ENCODE data around the gene NLN.

Gene NLN

DNA sequence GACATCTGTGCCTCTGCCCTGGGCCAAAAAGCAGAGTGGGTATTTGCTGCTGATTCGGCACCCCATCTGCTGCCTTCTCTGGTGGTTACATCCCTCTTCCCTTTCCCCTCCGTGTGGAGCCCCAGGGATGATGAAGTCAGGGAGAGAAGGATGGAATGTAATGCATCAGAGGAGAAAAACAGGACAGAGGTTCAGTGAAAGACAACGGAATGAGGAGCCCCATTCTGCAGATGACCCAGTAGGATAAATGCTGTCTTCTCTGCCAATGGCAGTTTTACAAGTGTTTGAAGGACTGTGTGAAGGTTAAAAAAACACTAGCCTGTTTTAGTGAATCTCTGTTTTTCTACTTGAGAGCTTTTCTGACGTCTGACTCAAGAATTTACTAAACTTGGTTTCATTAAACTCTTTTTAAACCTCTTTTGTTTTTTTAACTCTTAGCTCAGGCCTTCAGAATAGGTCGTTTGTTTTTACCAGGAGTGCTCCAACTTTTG is 86.3 kb downstream of the NLN start:
- H3K4me1 ChIP-seq (ENCODE audit: control insufficient read depth, insufficient read depth, low read length): peaks cover 18% of the 10 kb centered on the region
- H3K9me3 ChIP-seq (ENCODE audit: control insufficient read depth, insufficient read depth, low read depth, low read length): no peaks in the 10 kb centered on the region
- peaks cover 2 to 3% of the 10 kb centered on the region in 2 experiments; a peak in 2 of 3 replicates for H3K36me3 ChIP-seq (ENCODE audit: control insufficient read depth in 2 of 2, insufficient read depth in 1 of 2, low read length in 2 of 2)
- ChIA-PET POLR2A (no interaction called here), CTCF (interaction anchor here (0.6 to 0.9 kb wide), 3 partner anchors 9 to 144 kb away, joined by 3 to 4 read pairs (median 3); no protein-coding TSS in a partner anchor)
- TF ChIP-seq PRDM4 (tag by site-specific recombination; IDR thresholded peaks at IDR 0.05) (no peak), ZNF530 (tag by site-specific recombination; IDR thresholded peaks at IDR 0.05; ENCODE audit: low read depth) (no peak), HOXA7 (CRISPR knock-in tag; IDR thresholded peaks at IDR 0.05; ENCODE audit: borderline replicate concordance) (no peak), ZNF707 (tag by site-specific recombination; IDR thresholded peaks at IDR 0.05) (no peak), IKZF3 (tag by site-specific recombination; IDR thresholded peaks at IDR 0.05) (0 out of 2 replicates have a peak, but pooled peaks have one; percentile 38)
- TF ChIP-seq, protein P1, sequence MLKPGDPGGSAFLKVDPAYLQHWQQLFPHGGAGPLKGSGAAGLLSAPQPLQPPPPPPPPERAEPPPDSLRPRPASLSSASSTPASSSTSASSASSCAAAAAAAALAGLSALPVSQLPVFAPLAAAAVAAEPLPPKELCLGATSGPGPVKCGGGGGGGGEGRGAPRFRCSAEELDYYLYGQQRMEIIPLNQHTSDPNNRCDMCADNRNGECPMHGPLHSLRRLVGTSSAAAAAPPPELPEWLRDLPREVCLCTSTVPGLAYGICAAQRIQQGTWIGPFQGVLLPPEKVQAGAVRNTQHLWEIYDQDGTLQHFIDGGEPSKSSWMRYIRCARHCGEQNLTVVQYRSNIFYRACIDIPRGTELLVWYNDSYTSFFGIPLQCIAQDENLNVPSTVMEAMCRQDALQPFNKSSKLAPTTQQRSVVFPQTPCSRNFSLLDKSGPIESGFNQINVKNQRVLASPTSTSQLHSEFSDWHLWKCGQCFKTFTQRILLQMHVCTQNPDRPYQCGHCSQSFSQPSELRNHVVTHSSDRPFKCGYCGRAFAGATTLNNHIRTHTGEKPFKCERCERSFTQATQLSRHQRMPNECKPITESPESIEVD (tag by site-specific recombination; IDR thresholded peaks at IDR 0.05): peak; percentile 78
- TF ChIP-seq, protein P2, sequence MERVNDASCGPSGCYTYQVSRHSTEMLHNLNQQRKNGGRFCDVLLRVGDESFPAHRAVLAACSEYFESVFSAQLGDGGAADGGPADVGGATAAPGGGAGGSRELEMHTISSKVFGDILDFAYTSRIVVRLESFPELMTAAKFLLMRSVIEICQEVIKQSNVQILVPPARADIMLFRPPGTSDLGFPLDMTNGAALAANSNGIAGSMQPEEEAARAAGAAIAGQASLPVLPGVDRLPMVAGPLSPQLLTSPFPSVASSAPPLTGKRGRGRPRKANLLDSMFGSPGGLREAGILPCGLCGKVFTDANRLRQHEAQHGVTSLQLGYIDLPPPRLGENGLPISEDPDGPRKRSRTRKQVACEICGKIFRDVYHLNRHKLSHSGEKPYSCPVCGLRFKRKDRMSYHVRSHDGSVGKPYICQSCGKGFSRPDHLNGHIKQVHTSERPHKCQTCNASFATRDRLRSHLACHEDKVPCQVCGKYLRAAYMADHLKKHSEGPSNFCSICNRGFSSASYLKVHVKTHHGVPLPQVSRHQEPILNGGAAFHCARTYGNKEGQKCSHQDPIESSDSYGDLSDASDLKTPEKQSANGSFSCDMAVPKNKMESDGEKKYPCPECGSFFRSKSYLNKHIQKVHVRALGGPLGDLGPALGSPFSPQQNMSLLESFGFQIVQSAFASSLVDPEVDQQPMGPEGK (tag by site-specific recombination; IDR thresholded peaks at IDR 0.05): no peak
- no peak overlapping the region for H3K4me3 ChIP-seq (ENCODE audit: low read depth, low read length)
- H3K27ac ChIP-seq (ENCODE audit: extremely low read depth, low read depth, low read length): no peak overlapping the region

DNA sequence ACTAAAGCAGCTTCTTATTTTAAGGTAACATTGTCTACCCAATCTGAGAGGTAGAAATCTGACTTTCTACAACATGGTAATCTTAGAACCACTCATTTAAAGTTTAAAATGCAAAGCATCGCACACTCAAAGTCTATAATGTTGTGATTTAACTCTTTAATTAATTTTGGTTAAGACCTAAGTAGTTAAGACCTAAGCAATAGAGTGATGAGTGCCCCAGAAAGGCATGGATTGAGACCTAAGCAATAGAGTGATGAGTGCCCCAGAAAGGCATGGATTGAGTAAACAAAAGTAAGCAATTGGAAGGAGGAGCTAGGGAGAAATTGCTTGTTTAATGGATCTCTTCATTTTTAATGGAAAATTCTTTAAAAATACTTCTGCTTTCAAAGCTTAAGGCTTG is 86.8 kb downstream of the NLN start:
- Histone ChIP-seq H3K27ac (ENCODE audit: extremely low read depth, low read depth, low read length) (no peak overlapping the region), H3K36me3 (ENCODE audit: control insufficient read depth in 2 of 2, insufficient read depth in 1 of 2, low read length in 2 of 2) (peaks cover 3 to 4% of the 10 kb centered on the region in 2 experiments; a peak in 2 of 3 replicates), H3K4me1 (ENCODE audit: control insufficient read depth, insufficient read depth, low read length) (peaks cover 18% of the 10 kb centered on the region), H3K9me3 (ENCODE audit: control insufficient read depth, insufficient read depth, low read depth, low read length) (no peaks in the 10 kb centered on the region), H3K4me3 (ENCODE audit: low read depth, low read length) (no peak overlapping the region)
- CTCF ChIA-PET: interaction anchor here (0.6 to 0.7 kb wide), 2 partner anchors 66 to 143 kb away, joined by 3 read pairs; no protein-coding TSS in a partner anchor
- POLR2A ChIA-PET: no interaction called here
- TF ChIP-seq ZNF335 (tag by site-specific recombination; conservative IDR thresholded peaks at IDR 0.05): 0 out of 2 replicates have a peak, but pooled peaks have one; percentile 23
- TF ChIP-seq, protein P3, sequence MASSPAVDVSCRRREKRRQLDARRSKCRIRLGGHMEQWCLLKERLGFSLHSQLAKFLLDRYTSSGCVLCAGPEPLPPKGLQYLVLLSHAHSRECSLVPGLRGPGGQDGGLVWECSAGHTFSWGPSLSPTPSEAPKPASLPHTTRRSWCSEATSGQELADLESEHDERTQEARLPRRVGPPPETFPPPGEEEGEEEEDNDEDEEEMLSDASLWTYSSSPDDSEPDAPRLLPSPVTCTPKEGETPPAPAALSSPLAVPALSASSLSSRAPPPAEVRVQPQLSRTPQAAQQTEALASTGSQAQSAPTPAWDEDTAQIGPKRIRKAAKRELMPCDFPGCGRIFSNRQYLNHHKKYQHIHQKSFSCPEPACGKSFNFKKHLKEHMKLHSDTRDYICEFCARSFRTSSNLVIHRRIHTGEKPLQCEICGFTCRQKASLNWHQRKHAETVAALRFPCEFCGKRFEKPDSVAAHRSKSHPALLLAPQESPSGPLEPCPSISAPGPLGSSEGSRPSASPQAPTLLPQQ (tag by site-specific recombination; IDR thresholded peaks at IDR 0.05): 0 out of 2 replicates have a peak, but pooled peaks have one; percentile 17
- TF ChIP-seq ZXDB (tag by site-specific recombination; IDR thresholded peaks at IDR 0.05): peak; percentile 59; the same call in 1 of the 2 replicates
- TF ChIP-seq KLF7 (tag by site-specific recombination; IDR thresholded peaks at IDR 0.05; ENCODE audit: borderline replicate concordance): no peak
- TF ChIP-seq ZNF416 (tag by site-specific recombination; IDR thresholded peaks at IDR 0.05): no peak
- peak; percentile 99 for TF ChIP-seq ZBTB17 (tag by site-specific recombination; IDR thresholded peaks at IDR 0.05)
- TF ChIP-seq ZSCAN30 (tag by site-specific recombination; IDR thresholded peaks at IDR 0.05): no peak
- peak; percentile 39 for TF ChIP-seq SETDB1 (IDR thresholded peaks at IDR 0.05; ENCODE audit: insufficient read length, low read length)
- 0 out of 2 replicates have a peak, but pooled peaks have one; percentile 29 for TF ChIP-seq PRDM10 (tag by site-specific recombination; IDR thresholded peaks at IDR 0.05)
- TF ChIP-seq, protein P4, sequence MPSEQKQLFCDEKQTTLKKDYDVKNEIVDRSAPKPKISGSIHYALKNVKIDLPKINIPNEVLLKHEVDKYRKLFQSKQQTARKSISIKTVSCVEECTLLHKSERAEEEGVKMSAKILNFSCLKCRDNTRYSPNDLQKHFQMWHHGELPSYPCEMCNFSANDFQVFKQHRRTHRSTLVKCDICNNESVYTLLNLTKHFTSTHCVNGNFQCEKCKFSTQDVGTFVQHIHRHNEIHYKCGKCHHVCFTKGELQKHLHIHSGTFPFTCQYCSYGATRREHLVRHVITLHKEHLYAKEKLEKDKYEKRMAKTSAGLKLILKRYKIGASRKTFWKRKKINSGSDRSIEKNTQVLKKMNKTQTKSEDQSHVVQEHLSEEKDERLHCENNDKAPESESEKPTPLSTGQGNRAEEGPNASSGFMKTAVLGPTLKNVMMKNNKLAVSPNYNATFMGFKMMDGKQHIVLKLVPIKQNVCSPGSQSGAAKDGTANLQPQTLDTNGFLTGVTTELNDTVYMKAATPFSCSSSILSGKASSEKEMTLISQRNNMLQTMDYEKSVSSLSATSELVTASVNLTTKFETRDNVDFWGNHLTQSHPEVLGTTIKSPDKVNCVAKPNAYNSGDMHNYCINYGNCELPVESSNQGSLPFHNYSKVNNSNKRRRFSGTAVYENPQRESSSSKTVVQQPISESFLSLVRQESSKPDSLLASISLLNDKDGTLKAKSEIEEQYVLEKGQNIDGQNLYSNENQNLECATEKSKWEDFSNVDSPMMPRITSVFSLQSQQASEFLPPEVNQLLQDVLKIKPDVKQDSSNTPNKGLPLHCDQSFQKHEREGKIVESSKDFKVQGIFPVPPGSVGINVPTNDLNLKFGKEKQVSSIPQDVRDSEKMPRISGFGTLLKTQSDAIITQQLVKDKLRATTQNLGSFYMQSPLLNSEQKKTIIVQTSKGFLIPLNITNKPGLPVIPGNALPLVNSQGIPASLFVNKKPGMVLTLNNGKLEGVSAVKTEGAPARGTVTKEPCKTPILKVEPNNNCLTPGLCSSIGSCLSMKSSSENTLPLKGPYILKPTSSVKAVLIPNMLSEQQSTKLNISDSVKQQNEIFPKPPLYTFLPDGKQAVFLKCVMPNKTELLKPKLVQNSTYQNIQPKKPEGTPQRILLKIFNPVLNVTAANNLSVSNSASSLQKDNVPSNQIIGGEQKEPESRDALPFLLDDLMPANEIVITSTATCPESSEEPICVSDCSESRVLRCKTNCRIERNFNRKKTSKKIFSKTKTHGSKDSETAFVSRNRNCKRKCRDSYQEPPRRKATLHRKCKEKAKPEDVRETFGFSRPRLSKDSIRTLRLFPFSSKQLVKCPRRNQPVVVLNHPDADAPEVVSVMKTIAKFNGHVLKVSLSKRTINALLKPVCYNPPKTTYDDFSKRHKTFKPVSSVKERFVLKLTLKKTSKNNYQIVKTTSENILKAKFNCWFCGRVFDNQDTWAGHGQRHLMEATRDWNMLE (tag by site-specific recombination; conservative IDR thresholded peaks at IDR 0.05; ENCODE audit: low read depth): peak; percentile 62
